NCI-H1417 treated with DMSO at 0.1 percent for 48 hours (cell line): ENCODE measurements around the gene FDXR.
"Not testable (repeated sequence)": the region's sequence is repeated elsewhere in the genome, so short reads cannot be mapped to it uniquely, and the experiment has no call there.

ENCODE experiments used
- DNase-seq: peaks from one replicate; lab custom pipeline; 2025; lab: John Stamatoyannopoulos, UW

FDXR gene

GRCh38 chr17:74871356-74872076 is 1.3 kb downstream of the FDXR start:
- no peak for DNase-seq

- DNase-seq = no peak
Observed at GRCh38 chr17:74870512-74870911, 2.3 kb downstream of the FDXR start.

- DNase-seq = not testable (repeated sequence)
Observed at GRCh38 chr17:74870028-74870427, 2.8 kb downstream of the FDXR start.

- no peak for DNase-seq
Observed at GRCh38 chr17:74868908-74869255, 3.9 kb downstream of the FDXR start.

GRCh38 chr17:74868251-74868907 is 4.4 kb downstream of the FDXR start:
- no peak for DNase-seq

- DNase-seq = no peak
Observed at GRCh38 chr17:74866198-74866835, 6.5 kb downstream of the FDXR start.

GRCh38 chr17:74865504-74866197 is 7.1 kb downstream of the FDXR start:
- DNase-seq = no peak

- DNase-seq = no peak
Observed at GRCh38 chr17:74864866-74865395, 7.9 kb downstream of the FDXR start.

- no peak for DNase-seq
Observed at GRCh38 chr17:74864297-74864865, 8.4 kb downstream of the FDXR start.

- DNase-seq = no peak
Observed at GRCh38 chr17:74863420-74864296, 9.1 kb downstream of the FDXR start.

GRCh38 chr17:74862919-74863318 is 9.9 kb downstream of the FDXR start:
- DNase-seq = no peak

- no peak for DNase-seq
Observed at GRCh38 chr17:74862108-74862901, 10.5 kb downstream of the FDXR start.

- DNase-seq = no peak
Observed at GRCh38 chr17:74861662-74862107, 11.1 kb downstream of the FDXR start.

GRCh38 chr17:74860872-74861661 is 11.7 kb downstream of the FDXR start:
- DNase-seq = no peak

GRCh38 chr17:74860229-74860871 is 12.4 kb downstream of the FDXR start:
- no peak for DNase-seq

- no peak for DNase-seq
Observed at GRCh38 chr17:74859459-74860228, 13.2 kb downstream of the FDXR start, which contains the start of gene GRIN2C. GRIN2C (minus strand) TSS chr17:74859885; CDS start chr17:74855092, 4,793 bp downstream.

- DNase-seq = no peak
Observed at GRCh38 chr17:74858672-74859458, 13.9 kb downstream of the FDXR start.
